Stimulated activated CD8-positive, alpha-beta memory T cell treated with anti-CD3 and anti-CD28 coated beads, Interleukin-7, amount 100 ng/mL, for 24 hours (primary cell): ENCODE results near the gene C2CD2L.
"Not testable (repeated sequence)": the region's sequence is repeated elsewhere in the genome, so short reads cannot be mapped to it uniquely, and the experiment has no call there.

Experiments
- DNase-seq: peaks from one replicate; pipeline ENCODE4 v3.0.0-alpha.2; 2020; ENCODE audit warnings: low read depth

Gene C2CD2L

DNA sequence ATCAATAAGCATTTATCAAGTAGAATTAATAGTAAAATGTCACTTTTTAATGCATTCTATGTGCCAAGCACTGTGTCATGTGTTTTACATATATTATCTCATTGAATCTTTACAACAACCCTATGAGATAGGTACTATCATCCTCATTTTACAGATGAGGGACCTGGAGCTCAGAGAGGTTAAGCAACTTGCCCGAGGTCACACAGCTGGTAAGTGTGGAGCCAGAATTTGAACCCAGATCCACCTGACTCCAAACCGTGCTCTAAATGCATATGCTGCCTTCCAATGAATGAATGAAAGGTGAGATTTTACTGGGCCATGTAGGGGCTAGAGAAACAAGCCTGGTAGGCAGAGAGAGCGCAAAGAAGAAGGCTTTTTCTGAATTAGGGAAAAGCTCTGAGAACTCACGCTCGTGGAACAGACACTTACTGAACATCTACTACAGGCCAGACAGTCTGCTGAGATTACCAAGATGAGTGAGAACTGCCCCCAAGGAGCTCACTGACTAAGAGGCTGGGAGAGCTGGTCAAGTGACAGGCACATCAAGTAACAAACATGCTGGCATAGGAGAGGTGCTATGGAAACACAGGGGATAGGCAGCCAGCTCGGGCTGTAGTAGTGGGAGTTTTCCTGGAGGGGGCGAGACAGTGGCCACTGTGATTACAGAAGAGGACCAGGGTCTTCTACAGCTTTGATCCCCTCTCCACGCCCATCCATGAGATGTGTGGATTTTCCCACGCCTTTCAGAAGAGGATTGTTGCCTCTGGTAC is 46.1 kb downstream of the C2CD2L start:
- DNase-seq, result no peak

DNA sequence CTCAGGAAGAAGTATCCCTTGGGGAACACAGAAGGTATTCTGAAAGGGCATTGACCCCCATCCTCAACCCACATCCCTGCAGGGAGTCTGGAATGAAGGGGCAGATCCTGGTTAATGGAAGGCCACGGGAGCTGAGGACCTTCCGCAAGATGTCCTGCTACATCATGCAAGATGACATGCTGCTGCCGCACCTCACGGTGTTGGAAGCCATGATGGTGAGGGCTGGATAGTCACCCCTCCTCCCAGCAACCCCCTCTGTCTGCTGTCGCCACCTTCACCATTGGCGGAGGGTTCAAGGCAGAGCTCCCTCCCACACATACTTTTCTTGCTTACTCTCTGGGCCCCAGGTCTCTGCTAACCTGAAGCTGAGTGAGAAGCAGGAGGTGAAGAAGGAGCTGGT is 47.0 kb downstream of the C2CD2L start:
- no peak for DNase-seq

- no peak for DNase-seq
Measured at GRCh38 chr11:119155733-119156492, 48.8 kb downstream of the C2CD2L start.

DNA sequence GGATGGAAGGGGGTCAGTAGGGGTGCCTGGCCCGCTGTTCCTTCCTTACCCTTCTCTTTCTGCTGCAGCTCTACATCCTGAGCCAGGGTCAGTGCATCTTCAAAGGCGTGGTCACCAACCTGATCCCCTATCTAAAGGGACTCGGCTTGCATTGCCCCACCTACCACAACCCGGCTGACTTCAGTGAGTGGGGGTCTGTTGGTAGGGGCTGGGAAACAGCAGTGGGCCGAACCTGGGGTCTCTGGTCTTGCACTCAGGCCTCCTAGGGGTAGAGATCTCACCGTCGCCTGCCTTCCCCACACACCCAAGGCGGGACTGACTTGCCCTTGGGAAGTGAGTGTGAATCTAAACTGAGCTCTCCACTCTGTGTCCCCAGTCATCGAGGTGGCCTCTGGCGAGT is 49.4 kb downstream of the C2CD2L start:
- DNase-seq, result no peak

- no peak for DNase-seq
Measured at GRCh38 chr11:119157063-119157462, 49.9 kb downstream of the C2CD2L start.

DNA sequence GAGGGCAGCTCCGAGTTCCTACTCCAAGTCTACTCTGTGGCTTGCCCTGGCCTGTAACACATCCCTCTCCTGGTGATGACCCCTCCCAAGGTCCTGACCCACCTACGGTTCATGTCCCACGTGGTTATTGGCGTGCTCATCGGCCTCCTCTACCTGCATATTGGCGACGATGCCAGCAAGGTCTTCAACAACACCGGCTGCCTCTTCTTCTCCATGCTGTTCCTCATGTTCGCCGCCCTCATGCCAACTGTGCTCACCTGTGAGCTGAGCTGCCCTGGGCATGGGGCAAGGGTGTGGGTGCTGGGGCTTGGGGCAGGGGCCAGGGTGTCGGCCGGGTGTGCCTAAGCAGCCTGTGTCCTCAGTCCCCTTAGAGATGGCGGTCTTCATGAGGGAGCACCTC is 51.3 kb downstream of the C2CD2L start:
- DNase-seq, result no peak

GRCh38 chr11:119160151-119160550 is 53.0 kb downstream of the C2CD2L start:
- no peak for DNase-seq

GRCh38 chr11:119161871-119162270 is 54.7 kb downstream of the C2CD2L start:
- DNase-seq, result no peak

- no peak for DNase-seq
Measured at GRCh38 chr11:119166368-119167076, 59.4 kb downstream of the C2CD2L start.

GRCh38 chr11:119167077-119167458 is 59.9 kb downstream of the C2CD2L start:
- DNase-seq, result not testable (repeated sequence)

DNA sequence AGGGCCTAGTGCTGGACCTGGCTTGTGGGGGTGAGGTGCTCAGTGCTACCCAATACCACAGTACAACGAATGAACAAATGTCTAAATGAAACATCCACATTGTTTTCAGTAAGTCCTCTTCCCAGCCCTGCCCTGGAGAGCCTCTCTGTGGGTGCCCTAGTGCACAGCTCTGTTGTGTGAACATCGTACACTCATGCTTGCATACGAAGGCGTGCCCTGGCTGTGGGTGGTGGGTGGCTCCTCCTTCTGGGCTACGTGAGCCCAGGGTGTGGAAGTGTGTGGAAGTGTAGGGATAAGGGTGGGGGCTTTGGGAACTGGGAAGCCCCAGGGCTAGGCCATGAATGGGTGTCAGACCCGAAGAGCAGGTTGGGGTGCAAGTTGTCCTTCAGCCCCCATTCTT is 60.8 kb downstream of the C2CD2L start:
- DNase-seq, result no peak
